Kidney epithelial cell (primary cell): Measurements from ENCODE around the gene UNC50. TPM values are rescaled to one million over a fixed set of nuclear protein-coding genes. Genes with fewer than 3 reads are reported as not detected.
"Not testable (repeated sequence)": the region's sequence is repeated elsewhere in the genome, so short reads cannot be mapped to it uniquely, and the experiment has no call there.

ENCODE experiments used
- DNase-seq: peaks from one replicate; pipeline ENCODE4 v3.0.0-alpha.2; 2010; ENCODE audit warnings: low read depth
- H3K27me3 ChIP-seq: 2 replicates; pipeline ENCODE4 v1.6.0; 2011; ENCODE audit warnings: low read length; ENCODE audit not compliant: control insufficient read depth, insufficient read depth
- H3K36me3 ChIP-seq: 2 replicates; pipeline ENCODE4 v1.5.1; 2011; ENCODE audit warnings: low read length; ENCODE audit not compliant: control insufficient read depth, insufficient read depth
- H3K4me3 ChIP-seq: 2 replicates; pipeline ENCODE4 v1.5.1; 2011; ENCODE audit warnings: low read depth, mild to moderate bottlenecking, control low read depth, low read length
- CTCF ChIP-seq: IDR thresholded peaks from 2 replicates; pipeline ENCODE4 v1.5.1; 2011; ENCODE audit warnings: mild to moderate bottlenecking, moderate library complexity, low read length, control low read depth, inconsistent platforms; ENCODE audit not compliant: insufficient read depth, poor library complexity, severe bottlenecking
- total RNA-seq: library from RNA; depleted of rRNA; stranded (reverse); fragments of >200 nt; gene quantifications from 2 replicates; pipeline ENCODE4 v1.2.3, GENCODE V29; 2015

The UNC50 gene
- total RNA-seq, 1 donor from 2014 or later, result 57.1 TPM

DNA sequence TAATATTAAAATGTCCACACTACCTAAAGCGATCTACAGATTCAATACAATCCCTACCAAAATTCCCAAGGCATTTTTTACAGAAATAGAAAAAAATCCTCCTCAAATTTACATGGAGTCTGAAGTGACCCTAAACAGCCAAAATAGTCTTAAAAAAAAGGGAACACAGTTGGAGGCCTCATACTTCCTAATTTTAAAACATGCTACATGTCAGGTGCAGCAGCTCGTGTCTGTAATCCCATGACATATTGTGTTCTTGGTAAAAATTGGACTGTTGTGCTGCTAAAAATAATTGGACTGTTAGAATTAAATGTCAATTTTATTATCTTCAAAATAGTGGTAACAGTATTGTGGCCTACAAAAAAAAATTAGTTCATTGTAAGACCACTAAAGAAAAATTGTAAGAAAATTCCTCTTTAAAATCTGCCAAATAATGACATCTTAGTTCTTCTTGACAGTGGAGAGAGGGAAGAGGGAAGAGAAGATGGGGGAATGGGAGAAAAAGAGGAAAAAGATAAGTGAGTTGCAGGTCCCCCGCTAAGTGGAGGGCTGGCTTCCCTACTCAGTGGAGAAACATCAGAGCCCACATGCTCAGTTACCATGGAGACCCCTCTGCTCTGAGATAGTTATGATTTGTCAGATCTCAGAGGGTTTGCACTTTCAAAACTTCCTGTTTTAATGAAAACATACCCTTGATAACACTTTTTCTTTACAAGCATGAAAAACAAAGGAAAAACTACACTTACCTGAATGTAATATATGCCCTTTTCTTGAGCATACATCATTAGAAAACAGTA lies 46.5 kb downstream of the UNC50 start:
- Histone ChIP-seq H3K27me3 (no peaks in the 10 kb centered on the region), H3K4me3 (no peak overlapping the region), H3K36me3 (no peaks in the 10 kb centered on the region)
- no peak for TF ChIP-seq CTCF
- no peak for DNase-seq

DNA sequence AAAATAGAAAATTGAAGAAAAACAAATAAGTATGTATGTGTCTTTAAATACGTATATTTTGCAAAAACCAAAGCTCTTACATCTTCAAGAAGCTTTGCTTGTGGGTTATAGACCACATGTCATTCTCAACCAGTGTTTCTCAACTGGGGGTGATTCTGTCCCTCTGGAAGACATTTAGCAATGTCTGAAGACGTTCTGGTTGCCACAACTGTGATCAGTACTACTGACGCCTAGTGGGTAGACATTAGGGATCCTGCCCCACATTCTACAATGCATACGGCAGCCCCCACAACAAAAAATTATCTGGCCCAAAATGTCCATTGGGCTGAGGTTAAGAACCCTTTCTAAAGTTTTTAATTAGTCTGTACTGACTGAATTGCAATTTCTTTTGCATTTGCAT lies 48.4 kb downstream of the UNC50 start:
- no peak for TF ChIP-seq CTCF
- no peak for DNase-seq
- Histone ChIP-seq H3K4me3 (no peak overlapping the region), H3K36me3 (no peaks in the 10 kb centered on the region), H3K27me3 (no peaks in the 10 kb centered on the region)

DNA sequence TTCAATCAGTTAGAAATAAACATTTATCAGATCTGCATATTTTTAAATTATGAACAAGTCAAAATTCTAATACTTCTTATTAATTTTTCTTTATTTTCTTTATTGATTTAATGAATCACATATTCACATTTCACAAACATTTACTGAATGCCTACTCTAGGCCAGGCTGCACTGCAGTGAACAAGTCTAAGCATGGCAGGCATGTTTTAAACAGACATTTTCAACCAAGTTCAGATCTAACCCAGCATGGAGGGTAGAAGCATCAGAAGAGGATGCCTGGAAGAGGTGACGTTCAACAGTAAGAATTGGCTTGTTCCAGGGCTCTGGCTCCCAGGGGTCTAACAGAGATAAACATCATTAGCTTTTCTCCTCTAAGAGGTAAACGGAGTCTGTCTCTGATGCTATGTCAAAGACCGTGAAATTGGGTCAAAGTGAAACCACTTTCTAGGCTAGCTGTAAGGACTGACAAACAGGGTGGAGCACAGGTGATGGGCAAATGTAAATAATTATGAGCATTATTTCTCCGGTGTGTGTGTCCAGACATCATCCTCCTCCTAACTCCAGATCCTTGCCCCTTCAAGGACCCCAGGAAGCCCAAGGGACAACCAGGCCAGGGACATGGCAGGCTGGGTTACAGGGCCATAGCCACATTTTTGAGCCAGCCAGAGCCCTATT lies 50.6 kb downstream of the UNC50 start:
- H3K4me3 ChIP-seq, result no peak overlapping the region
- no peak for DNase-seq

DNA sequence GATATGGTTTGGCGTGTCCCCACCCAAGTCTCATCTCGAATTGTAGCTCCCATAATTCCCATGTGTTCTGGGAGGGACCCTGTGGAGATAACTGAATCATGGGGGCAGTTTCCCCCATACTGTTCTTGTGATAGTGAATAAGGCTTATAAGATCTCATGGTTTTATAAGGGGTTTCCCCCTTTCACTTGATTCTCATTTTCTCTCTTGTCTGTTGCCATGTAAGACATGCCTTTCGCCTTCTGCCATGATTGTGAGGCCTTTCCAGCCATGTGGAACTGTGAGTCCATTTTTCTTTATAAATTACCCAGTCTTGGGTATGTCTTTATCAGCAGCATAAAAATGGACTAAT lies 51.1 kb downstream of the UNC50 start:
- not testable (repeated sequence) for DNase-seq, H3K36me3 ChIP-seq, H3K27me3 ChIP-seq, H3K4me3 ChIP-seq

More for the DNA sequence above, 50.6 kb downstream of the UNC50 start:
- H3K36me3 ChIP-seq, result no peaks in the 10 kb centered on the region
- TF ChIP-seq CTCF, result no peak
- no peaks in the 10 kb centered on the region for H3K27me3 ChIP-seq

- H3K4me3 ChIP-seq, result no peak overlapping the region
- DNase-seq, result no peak
Observed at GRCh38 chr2:98663511-98664090, 55.2 kb downstream of the UNC50 start.

More at GRCh38 chr2:98663511-98664090, 55.2 kb downstream of the UNC50 start:
- no peaks in the 10 kb centered on the region for H3K27me3 ChIP-seq
- TF ChIP-seq CTCF, result no peak
- H3K36me3 ChIP-seq, result no peaks in the 10 kb centered on the region
